ENCODE results near the gene DLGAP1.

Gene DLGAP1

DNA sequence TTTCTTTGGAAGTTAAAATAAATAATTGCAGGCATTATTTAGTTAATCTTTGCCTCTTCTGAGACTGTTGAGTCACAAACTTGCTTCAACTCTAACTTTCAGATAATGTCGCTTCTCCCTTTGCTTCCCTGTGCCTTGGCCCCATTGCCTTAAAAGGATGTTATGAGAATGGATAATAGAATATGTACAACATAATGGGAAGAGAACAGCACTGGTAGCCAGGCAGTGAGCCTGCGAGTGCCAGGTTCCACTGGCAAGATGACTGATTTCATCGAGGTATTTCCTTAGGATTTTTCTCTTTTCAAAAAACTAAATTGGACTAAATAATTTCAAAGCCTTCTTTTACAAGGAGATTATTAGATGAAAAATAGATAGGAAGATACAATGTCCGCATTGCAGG is 584.2 kb downstream of the DLGAP1 start:
- H3K4me3 ChIP-seq (ENCODE audit: low read depth, low read length), result no peak overlapping the region
- no peak for DNase-seq (ENCODE audit: low read depth)
- TF ChIP-seq MYC (IDR thresholded peaks at IDR 0.05; ENCODE audit: low read depth, low read length), result no peak
- TF ChIP-seq, protein P1, sequence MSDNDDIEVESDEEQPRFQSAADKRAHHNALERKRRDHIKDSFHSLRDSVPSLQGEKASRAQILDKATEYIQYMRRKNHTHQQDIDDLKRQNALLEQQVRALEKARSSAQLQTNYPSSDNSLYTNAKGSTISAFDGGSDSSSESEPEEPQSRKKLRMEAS (IDR thresholded peaks at IDR 0.05; ENCODE audit: low read depth, low read length), result no peak
- no peak for TF ChIP-seq POLR2A (IDR thresholded peaks at IDR 0.05; ENCODE audit: extremely low read depth, insufficient read length)
- TF ChIP-seq, protein P2, sequence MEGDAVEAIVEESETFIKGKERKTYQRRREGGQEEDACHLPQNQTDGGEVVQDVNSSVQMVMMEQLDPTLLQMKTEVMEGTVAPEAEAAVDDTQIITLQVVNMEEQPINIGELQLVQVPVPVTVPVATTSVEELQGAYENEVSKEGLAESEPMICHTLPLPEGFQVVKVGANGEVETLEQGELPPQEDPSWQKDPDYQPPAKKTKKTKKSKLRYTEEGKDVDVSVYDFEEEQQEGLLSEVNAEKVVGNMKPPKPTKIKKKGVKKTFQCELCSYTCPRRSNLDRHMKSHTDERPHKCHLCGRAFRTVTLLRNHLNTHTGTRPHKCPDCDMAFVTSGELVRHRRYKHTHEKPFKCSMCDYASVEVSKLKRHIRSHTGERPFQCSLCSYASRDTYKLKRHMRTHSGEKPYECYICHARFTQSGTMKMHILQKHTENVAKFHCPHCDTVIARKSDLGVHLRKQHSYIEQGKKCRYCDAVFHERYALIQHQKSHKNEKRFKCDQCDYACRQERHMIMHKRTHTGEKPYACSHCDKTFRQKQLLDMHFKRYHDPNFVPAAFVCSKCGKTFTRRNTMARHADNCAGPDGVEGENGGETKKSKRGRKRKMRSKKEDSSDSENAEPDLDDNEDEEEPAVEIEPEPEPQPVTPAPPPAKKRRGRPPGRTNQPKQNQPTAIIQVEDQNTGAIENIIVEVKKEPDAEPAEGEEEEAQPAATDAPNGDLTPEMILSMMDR (IDR thresholded peaks at IDR 0.05; ENCODE audit: low read depth, low read length), result no peak

GRCh38 chr18:3869848-3870247 is 585.3 kb downstream of the DLGAP1 start:
- no peak overlapping the region for H3K4me3 ChIP-seq (ENCODE audit: low read depth, low read length)
- peak; percentile 51 for DNase-seq (ENCODE audit: low read depth)
- no peak for TF ChIP-seq MYC (IDR thresholded peaks at IDR 0.05; ENCODE audit: low read depth, low read length)
- TF ChIP-seq, protein P2 (IDR thresholded peaks at IDR 0.05; ENCODE audit: low read depth, low read length), result peak; percentile 17

GRCh38 chr18:3867864-3868311 is 587.2 kb downstream of the DLGAP1 start:
- no peak overlapping the region for H3K4me3 ChIP-seq (ENCODE audit: low read depth, low read length)
- no peak for TF ChIP-seq POLR2A (IDR thresholded peaks at IDR 0.05; ENCODE audit: extremely low read depth, insufficient read length)
- TF ChIP-seq, protein P2 (IDR thresholded peaks at IDR 0.05; ENCODE audit: low read depth, low read length), result no peak
- TF ChIP-seq, protein P1 (IDR thresholded peaks at IDR 0.05; ENCODE audit: low read depth, low read length), result no peak
- TF ChIP-seq MYC (IDR thresholded peaks at IDR 0.05; ENCODE audit: low read depth, low read length), result no peak
- DNase-seq (ENCODE audit: low read depth), result no peak

DNA sequence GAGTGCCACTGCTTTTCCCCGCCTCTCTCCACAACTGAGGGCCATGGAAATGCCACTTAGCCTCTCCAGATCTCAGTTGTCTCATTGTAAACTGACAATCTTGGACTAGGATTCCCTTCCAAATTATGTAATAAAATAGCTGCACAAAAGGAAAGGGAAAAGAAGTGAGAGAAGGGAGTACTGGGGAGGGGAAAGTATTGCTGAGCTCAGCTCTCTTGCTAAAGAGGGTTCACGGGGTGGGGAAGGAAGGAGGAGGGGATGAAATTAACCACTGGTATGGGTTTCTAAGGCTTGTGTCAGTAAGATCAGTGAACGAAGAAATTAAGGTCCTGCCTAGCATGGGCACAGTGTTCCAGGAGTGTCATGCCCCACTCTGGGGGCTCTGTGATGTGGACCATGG is 587.9 kb downstream of the DLGAP1 start:
- no peak overlapping the region for H3K4me3 ChIP-seq (ENCODE audit: low read depth, low read length)
- no peak for TF ChIP-seq MYC (IDR thresholded peaks at IDR 0.05; ENCODE audit: low read depth, low read length)
- TF ChIP-seq, protein P2 (IDR thresholded peaks at IDR 0.05; ENCODE audit: low read depth, low read length), result no peak
- TF ChIP-seq, protein P1 (IDR thresholded peaks at IDR 0.05; ENCODE audit: low read depth, low read length), result no peak
- TF ChIP-seq POLR2A (IDR thresholded peaks at IDR 0.05; ENCODE audit: extremely low read depth, insufficient read length), result no peak
- DNase-seq (ENCODE audit: low read depth), result no peak

DNA sequence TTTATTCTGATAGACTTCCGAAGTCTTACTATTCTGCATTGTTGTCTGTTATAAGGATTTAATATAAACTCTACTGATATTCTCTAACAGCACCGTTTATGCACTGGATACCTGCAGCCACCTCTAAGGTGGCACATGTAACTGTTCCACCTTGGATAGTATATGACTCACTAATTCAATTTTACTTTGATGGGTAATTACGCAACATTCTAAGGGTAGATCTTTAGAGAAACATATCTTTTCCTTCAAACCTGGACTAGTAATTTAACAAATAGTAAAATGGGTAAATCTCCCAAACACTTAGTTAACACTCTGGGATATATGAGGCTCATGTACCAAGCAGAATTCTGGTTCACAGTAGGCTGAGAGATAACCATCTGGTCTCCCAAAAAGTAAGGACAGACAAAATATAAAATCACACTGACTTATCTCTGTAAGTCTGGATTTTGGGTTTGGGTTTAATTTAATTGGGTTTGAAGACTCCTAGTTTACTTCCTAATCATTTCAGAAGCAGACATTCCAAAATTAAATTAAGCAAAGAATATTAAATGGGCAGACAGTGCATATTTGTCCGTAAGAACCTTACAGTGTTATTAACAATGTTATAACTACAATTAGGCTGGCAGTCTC is 590.3 kb downstream of the DLGAP1 start:
- DNase-seq (ENCODE audit: low read depth), result no peak
- TF ChIP-seq POLR2A (IDR thresholded peaks at IDR 0.05; ENCODE audit: extremely low read depth, insufficient read length), result no peak
- TF ChIP-seq, protein P1 (IDR thresholded peaks at IDR 0.05; ENCODE audit: low read depth, low read length), result no peak
- TF ChIP-seq, protein P2 (IDR thresholded peaks at IDR 0.05; ENCODE audit: low read depth, low read length), result no peak
- no peak for TF ChIP-seq MYC (IDR thresholded peaks at IDR 0.05; ENCODE audit: low read depth, low read length)
- H3K4me3 ChIP-seq (ENCODE audit: low read depth, low read length), result no peak overlapping the region

GRCh38 chr18:3863593-3863992 is 591.5 kb downstream of the DLGAP1 start:
- H3K4me3 ChIP-seq (ENCODE audit: low read depth, low read length), result no peak overlapping the region
- DNase-seq (ENCODE audit: low read depth), result no peak
- TF ChIP-seq POLR2A (IDR thresholded peaks at IDR 0.05; ENCODE audit: extremely low read depth, insufficient read length) (no peak), MYC (IDR thresholded peaks at IDR 0.05; ENCODE audit: low read depth, low read length) (no peak)
- TF ChIP-seq, protein P1 (IDR thresholded peaks at IDR 0.05; ENCODE audit: low read depth, low read length), result no peak
- TF ChIP-seq, protein P2 (IDR thresholded peaks at IDR 0.05; ENCODE audit: low read depth, low read length), result no peak

Data from NB4 (cell line).